Measurements from ENCODE around the gene STIP1.

GRCh38 chr11:64253043-64253442, 67.1 kb downstream of the STIP1 start:
- TF ChIP-seq CTCF (IDR thresholded peaks at IDR 0.05): no peak
- no peak for TF ChIP-seq POLR2A (IDR thresholded peaks at IDR 0.05)
